Esophagus muscularis mucosa (tissue), 4 donors: Measurements from ENCODE around the gene MPP1. TPM values are rescaled to one million over a fixed set of nuclear protein-coding genes. Genes with fewer than 3 reads are reported as not detected.
A peak's percentile ranks its signal among the peaks of the same experiment; 100 is the strongest.

Experiments
- DNase-seq: peaks from one replicate; pipeline ENCODE4 v3.0.0-alpha.2; 2017; ENCODE audit errors: extremely low spot score
- H3K27ac ChIP-seq, 4 donors: fragments of 200-600 bp; sonication (generic); replicated peaks in 1 of 4; 1 replicate in 3 of 4; 2 replicates in 1 of 4; pipeline ENCODE4 v1.5.1; 2016 to 2019; ENCODE audit warnings: mild to moderate bottlenecking in 1 of 4
- H3K27me3 ChIP-seq, 4 donors: fragments of 200-600 bp; sonication (generic); one replicate each; pipeline versions ENCODE4 v1.5.1 to v1.6.0; 2016 to 2019
- H3K36me3 ChIP-seq, 4 donors: fragments of 200-600 bp; sonication (generic); one replicate each; pipeline ENCODE4 v1.5.1; 2016 to 2019
- H3K4me1 ChIP-seq, 4 donors: fragments of 200-600 bp; sonication (generic); one replicate each; pipeline ENCODE4 v1.5.1; 2016 to 2019
- H3K4me3 ChIP-seq, 4 donors: fragments of 200-600 bp; sonication (generic); 1 replicate in 2 of 4; 2 replicates in 2 of 4; pipeline ENCODE4 v1.5.1; 2016 to 2019; ENCODE audit warnings: mild to moderate bottlenecking in 4 of 4, moderate library complexity in 1 of 4
- H3K9me3 ChIP-seq, 4 donors: fragments of 200-600 bp; sonication (generic); 1 replicate in 3 of 4; 2 replicates in 1 of 4; pipeline ENCODE4 v1.5.1; 2016 to 2019
- EP300 ChIP-seq: sonication (generic); formaldehyde crosslinking; IDR thresholded peaks from one replicate; pipeline ENCODE4 v1.6.1; 2017; ENCODE audit warnings: antibody characterized with exemption
- POLR2A ChIP-seq: fragments of 450-650 bp; IDR thresholded peaks from one replicate; pipeline ENCODE4 v1.6.1; 2017; ENCODE audit warnings: antibody characterized with exemption, moderate library complexity, mild to moderate bottlenecking, low read depth
- POLR2AphosphoS5 ChIP-seq, 2 donors: sonication (generic); formaldehyde crosslinking; IDR thresholded peaks; one replicate each; pipeline ENCODE4 v1.6.1; 2017; ENCODE audit warnings: antibody characterized with exemption in 2 of 2
- WGBS: methylation state at CpG from one replicate; pipeline ENCODE4 v1.1.5; 2018; 5-methylcytosine and 5-hydroxymethylcytosine counted together
- intact Hi-C: fragments of 100-400 bp; cut with DNase I; formaldehyde crosslinking; loops from one replicate; pipeline ENCODE4 v1.15.1; 2023
- total RNA-seq, 4 donors: library from RNA; depleted of rRNA; stranded (reverse); fragments of >200 nt; gene quantifications; one replicate each; pipeline versions ENCODE4 v1.1.0 to v1.2.1, GENCODE V29; 2016
- TF ChIP-seq, protein P1 (sequence below), 3 experiments: fragments of 200-600 bp in 2 of 3; fragments of 450-650 bp in 1 of 3; sonication (generic) in 2 of 3; IDR thresholded peaks; one replicate each; pipeline ENCODE4 v1.5.1; 2017 to 2019; ENCODE audit warnings: antibody characterized with exemption in 3 of 3, mild to moderate bottlenecking in 2 of 3, moderate library complexity in 1 of 3

Gene MPP1
- total RNA-seq, 4 donors from 2014 or later: 28.2 to 46.9 (median 33.3) TPM

DNA sequence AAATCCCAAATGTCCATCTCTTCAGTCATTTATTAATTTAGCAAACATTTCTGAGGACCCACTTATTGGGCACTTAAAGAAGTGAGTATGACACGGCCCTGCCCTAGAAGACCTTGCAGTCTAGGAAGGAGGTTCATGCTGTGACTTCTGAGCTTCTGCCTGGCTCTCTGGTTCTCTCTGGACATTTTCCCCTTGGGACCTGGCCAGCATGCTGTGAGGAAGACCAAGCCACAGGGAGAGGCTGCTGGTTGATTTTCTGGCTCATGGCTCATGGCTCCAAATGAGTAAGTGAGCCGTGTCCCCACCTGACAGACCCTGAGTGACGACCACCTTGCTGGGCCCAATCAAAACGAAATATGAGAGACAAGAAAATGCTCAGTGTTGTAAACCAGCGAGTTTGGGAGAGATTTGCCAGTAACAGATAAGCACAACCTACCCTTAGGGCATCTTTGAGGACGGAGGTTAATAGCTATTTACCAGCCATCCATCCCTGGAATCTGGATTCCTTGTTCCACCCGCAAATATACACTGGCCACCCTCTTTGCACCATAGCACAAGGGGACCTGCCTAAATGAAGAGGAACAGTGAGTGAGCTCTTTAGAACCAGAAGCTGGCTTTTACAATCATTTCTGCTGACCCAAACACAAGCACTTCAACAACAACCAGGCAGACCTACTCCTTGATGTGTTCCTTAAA is 876 bp downstream of the MPP1 start:
- TF ChIP-seq, protein P1, sequence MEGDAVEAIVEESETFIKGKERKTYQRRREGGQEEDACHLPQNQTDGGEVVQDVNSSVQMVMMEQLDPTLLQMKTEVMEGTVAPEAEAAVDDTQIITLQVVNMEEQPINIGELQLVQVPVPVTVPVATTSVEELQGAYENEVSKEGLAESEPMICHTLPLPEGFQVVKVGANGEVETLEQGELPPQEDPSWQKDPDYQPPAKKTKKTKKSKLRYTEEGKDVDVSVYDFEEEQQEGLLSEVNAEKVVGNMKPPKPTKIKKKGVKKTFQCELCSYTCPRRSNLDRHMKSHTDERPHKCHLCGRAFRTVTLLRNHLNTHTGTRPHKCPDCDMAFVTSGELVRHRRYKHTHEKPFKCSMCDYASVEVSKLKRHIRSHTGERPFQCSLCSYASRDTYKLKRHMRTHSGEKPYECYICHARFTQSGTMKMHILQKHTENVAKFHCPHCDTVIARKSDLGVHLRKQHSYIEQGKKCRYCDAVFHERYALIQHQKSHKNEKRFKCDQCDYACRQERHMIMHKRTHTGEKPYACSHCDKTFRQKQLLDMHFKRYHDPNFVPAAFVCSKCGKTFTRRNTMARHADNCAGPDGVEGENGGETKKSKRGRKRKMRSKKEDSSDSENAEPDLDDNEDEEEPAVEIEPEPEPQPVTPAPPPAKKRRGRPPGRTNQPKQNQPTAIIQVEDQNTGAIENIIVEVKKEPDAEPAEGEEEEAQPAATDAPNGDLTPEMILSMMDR (IDR thresholded peaks at IDR 0.05): no peak
- TF ChIP-seq POLR2A (no peak), POLR2AphosphoS5 (IDR thresholded peaks at IDR 0.05) (no peak), EP300 (no peak)
- Histone ChIP-seq H3K9me3 (peaks cover 0 to 8% (median 0%) of the 10 kb centered on the region in 4 donors), H3K4me3 (peak overlapping the region; percentile 68 to 77 (median 71)), H3K27ac (peak overlapping the region; percentile 72 to 85 (median 82)), H3K4me1 (peaks cover 10 to 36% (median 30%) of the 10 kb centered on the region in 4 donors), H3K27me3 (no peaks in the 10 kb centered on the region), H3K36me3 (no peaks in the 10 kb centered on the region)
- intact Hi-C loops: no loop called here
- 38% methylated on average over 7 of the region's 7 CpGs for WGBS
- no peak for DNase-seq

DNA sequence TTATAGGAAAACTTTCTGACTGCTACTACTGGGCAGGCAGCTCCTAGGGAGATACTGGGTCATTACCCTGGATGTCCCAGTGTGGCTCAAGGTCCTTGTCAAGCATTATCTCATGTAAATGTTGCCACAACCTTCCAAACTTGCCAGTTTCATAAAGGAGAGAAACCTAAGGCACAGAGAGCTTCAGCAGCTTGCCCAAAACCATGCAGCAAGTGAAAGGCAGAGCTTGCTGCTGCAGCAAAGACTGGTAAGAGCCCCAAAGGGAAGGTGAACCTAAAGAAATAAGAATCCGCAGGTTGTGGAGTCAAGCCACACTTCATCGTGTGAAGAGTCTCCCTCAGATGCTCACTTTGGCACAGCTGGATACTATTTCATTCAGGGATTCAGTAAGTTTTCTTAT is 2.3 kb downstream of the MPP1 start:
- Histone ChIP-seq H3K4me3 (no peak overlapping the region), H3K4me1 (peaks cover 10 to 40% (median 33%) of the 10 kb centered on the region in 4 donors), H3K9me3 (peaks cover 0 to 8% (median 0%) of the 10 kb centered on the region in 4 donors), H3K36me3 (no peaks in the 10 kb centered on the region), H3K27ac (no peak overlapping the region), H3K27me3 (no peaks in the 10 kb centered on the region)
- TF ChIP-seq POLR2A: no peak
- TF ChIP-seq, protein P1 (IDR thresholded peaks at IDR 0.05): no peak
- TF ChIP-seq EP300: no peak
- TF ChIP-seq POLR2AphosphoS5 (IDR thresholded peaks at IDR 0.05): no peak
- 71% methylated on average over 2 of the region's 2 CpGs for WGBS
- DNase-seq: no peak
- intact Hi-C loops: no loop called here

DNA sequence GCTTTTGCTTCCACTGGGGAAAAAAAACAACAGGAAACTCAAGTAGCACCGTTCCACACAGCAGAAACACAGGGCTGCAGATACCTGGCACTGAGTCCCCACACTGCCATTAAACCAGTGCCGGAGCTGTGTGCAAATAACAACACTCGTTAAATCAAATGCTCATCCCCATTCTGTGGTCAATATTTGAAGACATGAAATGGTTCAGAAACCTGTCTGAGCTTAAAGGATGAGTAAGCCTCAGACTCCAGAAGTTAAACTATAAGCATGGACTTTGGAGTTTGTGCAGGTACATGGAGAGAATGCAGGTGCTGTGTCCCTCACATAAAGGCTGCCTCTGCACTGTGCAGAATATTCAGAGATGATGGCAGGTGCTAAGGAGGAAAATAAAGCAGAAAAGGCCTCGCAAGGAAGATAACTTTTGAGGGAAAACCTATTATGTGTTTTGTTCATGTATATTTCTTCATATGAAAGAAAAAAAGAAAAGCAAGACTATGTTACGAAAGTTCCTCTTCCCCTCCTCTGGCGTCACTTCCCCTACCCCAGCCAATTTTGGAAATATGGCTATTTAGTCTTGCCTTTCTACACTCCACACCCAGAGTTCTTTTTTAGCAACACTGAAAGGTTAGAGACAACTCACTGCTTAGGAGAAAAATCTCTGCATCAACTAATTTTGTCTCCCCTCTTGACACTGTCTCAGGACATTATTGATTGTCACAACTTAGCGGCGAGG is 4.6 kb downstream of the MPP1 start:
- intact Hi-C loops: no loop called here
- WGBS: 70% methylated on average over 8 of the region's 8 CpGs
- no peaks in the 10 kb centered on the region for H3K36me3 ChIP-seq
- peak overlapping the region in 2 of 4 donors; percentile 10 to 58 for H3K27ac ChIP-seq
- H3K9me3 ChIP-seq: no peaks in the 10 kb centered on the region
- peaks cover 10 to 34% (median 30%) of the 10 kb centered on the region in 4 donors for H3K4me1 ChIP-seq
- H3K27me3 ChIP-seq: no peaks in the 10 kb centered on the region
- no peak for DNase-seq
- TF ChIP-seq POLR2AphosphoS5 (IDR thresholded peaks at IDR 0.05): no peak
- TF ChIP-seq, protein P1 (IDR thresholded peaks at IDR 0.05): no peak
- TF ChIP-seq POLR2A: no peak
- TF ChIP-seq EP300: no peak
- no peak overlapping the region for H3K4me3 ChIP-seq

DNA sequence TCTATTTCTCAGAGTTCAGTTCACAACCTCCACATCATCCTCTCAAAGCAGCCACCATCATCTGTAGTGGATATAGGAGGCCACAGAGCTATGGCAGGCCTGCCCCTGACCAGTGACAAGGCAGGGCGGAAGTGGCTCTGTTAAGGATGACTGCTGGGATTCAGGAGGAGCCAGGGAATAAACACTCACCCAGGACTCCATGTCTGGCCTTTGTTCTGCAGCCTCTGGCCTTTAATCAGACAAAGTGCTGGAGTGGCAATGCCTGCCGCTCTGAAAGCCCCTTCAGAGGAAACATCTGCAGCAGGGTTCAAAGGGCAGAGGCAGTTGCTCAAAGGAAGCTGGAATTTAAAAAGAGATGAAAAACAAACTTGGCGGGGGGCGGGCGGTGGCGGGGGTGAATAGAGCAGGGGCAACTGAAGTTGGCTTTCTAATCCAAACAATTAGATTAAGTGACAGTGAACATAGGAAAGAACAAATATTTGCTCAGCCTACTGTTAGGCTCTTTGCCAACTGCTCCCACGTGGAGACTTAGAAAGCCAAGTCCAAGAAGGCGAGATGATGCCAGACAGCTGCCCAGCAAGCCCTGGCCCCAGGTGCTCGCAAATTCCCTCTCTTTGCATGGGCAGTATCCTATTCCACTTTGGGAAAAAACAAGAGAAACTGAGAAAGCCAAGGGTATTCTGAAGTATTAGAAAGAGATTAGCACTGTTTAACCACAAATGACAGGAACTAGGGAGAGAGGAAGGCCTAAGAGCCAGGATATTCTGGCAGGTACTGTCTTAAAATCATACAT is 5.5 kb downstream of the MPP1 start:
- Histone ChIP-seq H3K27ac (peak overlapping the region in 3 of 4 donors; percentile 10 to 58 (median 40)), H3K4me1 (peaks cover 10 to 34% (median 29%) of the 10 kb centered on the region in 4 donors), H3K4me3 (no peak overlapping the region), H3K36me3 (no peaks in the 10 kb centered on the region), H3K9me3 (no peaks in the 10 kb centered on the region), H3K27me3 (no peaks in the 10 kb centered on the region)
- intact Hi-C loops: no loop called here
- DNase-seq: no peak
- 43% methylated on average over 9 of the region's 9 CpGs for WGBS
- TF ChIP-seq POLR2AphosphoS5 (IDR thresholded peaks at IDR 0.05): no peak
- TF ChIP-seq, protein P1 (IDR thresholded peaks at IDR 0.05): no peak
- no peak for TF ChIP-seq POLR2A
- no peak for TF ChIP-seq EP300
